Vagina (tissue), 2 donors: ENCODE measurements around the gene ELOVL5.

Experiments used
- CTCF ChIP-seq, 3 experiments: fragments of 450-650 bp in 2 of 3; fragments of 200-600 bp in 1 of 3; sonication (generic) in 1 of 3; IDR thresholded peaks; one replicate each; pipeline ENCODE4 v1.5.1; 2017 to 2019; ENCODE audit warnings: antibody characterized with exemption in 3 of 3, mild to moderate bottlenecking in 2 of 3, moderate library complexity in 2 of 3
- POLR2A ChIP-seq, 2 donors: fragments of 450-650 bp; IDR thresholded peaks; one replicate each; pipeline ENCODE4 v1.6.1; 2017; ENCODE audit warnings: antibody characterized with exemption in 2 of 2, mild to moderate bottlenecking in 2 of 2, moderate library complexity in 2 of 2
- POLR2AphosphoS5 ChIP-seq, 2 donors: sonication (generic); formaldehyde crosslinking; IDR thresholded peaks; one replicate each; pipeline ENCODE4 v1.9.0; 2017; ENCODE audit warnings: antibody characterized with exemption in 2 of 2, mild to moderate bottlenecking in 2 of 2, low read depth in 1 of 2; ENCODE audit not compliant: insufficient read depth in 1 of 2

GRCh38 chr6:53220605-53221004 is 128.1 kb downstream of the ELOVL5 start:
- TF ChIP-seq CTCF (IDR thresholded peaks at IDR 0.05), result no peak
- TF ChIP-seq POLR2A (IDR thresholded peaks at IDR 0.05), result no peak
- no peak for TF ChIP-seq POLR2AphosphoS5 (IDR thresholded peaks at IDR 0.05; ENCODE audit: insufficient read depth in 1 of 2, low read depth in 1 of 2)
